ENCODE data around the gene TTLL7. TPM values are rescaled to one million over a fixed set of nuclear protein-coding genes. Genes with fewer than 3 reads are reported as not detected.

The TTLL7 gene
- total RNA-seq, 1 experiment from 2014 or later: 3.7 TPM

DNA sequence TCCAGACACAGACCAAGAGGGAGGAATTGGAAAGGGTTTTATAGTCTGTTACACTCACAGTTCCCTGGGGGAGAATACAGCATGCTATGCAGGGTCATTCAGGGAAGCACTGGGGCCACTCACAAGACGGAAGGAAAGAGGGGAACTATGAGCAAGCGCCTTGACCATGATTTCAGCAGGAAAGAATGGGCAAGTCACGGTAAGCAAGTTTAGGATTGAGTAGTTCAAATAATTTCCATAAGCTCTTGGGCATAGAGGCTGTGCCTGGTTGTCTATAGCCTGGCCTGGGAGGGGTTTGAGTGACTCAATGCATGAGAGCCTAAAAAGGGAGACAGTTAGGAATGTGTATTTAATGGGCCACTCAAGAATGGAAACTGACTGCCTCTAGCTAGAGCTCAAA lies 176.7 kb downstream of the TTLL7 start:
- no peaks in the 10 kb centered on the region for H3K27me3 ChIP-seq (ENCODE audit: control insufficient read depth, insufficient read depth, low read length)

DNA sequence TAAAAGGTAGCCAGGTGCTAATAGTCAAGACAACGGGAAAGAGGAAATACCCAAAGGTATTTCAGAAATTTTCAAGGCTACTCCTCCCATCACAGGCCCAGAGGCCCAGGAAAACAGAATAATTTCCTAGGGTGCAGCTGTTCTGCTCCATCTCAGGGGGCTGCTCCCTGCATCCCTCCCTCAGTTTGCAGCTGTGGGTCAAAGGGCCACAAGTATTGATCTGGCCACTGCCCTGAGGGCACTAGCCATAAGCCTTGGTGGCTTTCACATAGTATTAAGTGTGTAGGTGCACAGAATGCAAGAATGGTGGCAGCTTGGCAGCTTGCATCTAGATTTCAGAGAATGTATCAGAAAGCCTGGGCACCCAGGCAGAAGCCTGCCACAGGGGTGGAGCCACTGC lies 179.5 kb downstream of the TTLL7 start:
- Histone ChIP-seq H3K4me3 (ENCODE audit: insufficient read depth, low read depth, low read length) (no peak overlapping the region), H3K36me3 (replicated peaks; ENCODE audit: control insufficient read depth, insufficient read depth, low read length) (no peaks in the 10 kb centered on the region), H3K27me3 (ENCODE audit: control insufficient read depth, insufficient read depth, low read length) (no peaks in the 10 kb centered on the region)
- DNase-seq: no peak

More for the DNA sequence above, 176.7 kb downstream of the TTLL7 start:
- no peak for DNase-seq
- Histone ChIP-seq H3K4me3 (ENCODE audit: insufficient read depth, low read depth, low read length) (no peak overlapping the region), H3K36me3 (replicated peaks; ENCODE audit: control insufficient read depth, insufficient read depth, low read length) (no peaks in the 10 kb centered on the region)

DNA sequence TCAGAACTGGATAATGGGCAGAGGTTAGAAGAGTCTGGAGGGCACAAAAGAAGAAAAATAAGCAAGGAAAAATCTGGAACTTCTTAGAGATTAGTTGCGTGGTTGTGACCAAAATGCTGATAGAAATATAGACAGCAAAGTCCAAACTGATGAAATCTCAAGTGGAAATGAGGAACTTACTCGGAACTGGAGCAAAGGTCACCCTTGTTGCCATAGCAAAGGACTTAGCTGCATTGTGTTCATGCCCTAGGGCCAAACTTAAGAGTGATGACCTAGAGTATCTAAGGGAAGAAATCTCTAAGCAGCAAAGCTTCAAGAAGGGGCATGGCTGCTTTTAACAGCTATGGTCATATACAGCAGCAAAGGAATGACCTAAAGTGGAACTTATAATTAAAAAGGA lies 180.0 kb downstream of the TTLL7 start:
- DNase-seq: no peak
- no peaks in the 10 kb centered on the region for H3K36me3 ChIP-seq (replicated peaks; ENCODE audit: control insufficient read depth, insufficient read depth, low read length)
- no peak overlapping the region for H3K4me3 ChIP-seq (ENCODE audit: insufficient read depth, low read depth, low read length)
- H3K27me3 ChIP-seq (ENCODE audit: control insufficient read depth, insufficient read depth, low read length): no peaks in the 10 kb centered on the region

DNA sequence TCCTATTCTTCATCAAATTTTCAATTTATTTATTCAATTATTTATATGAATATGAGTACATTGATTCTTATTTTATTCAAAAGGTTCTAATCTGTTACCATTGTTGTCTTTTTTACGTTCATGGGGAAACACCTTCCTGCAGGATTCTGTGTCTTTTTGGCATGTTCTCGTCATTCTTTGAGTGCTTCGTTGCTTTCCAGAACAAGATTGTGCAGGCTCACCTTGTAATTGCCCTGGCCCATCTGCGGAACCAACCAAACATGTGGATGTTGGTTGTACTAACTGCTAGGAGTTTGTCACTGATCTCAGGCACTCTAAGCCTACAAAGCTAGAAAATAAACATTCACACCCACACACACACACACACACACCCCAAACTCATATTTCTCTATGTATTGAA lies 182.1 kb downstream of the TTLL7 start:
- H3K36me3 ChIP-seq (replicated peaks; ENCODE audit: control insufficient read depth, insufficient read depth, low read length): no peaks in the 10 kb centered on the region
- no peak for DNase-seq

DNA sequence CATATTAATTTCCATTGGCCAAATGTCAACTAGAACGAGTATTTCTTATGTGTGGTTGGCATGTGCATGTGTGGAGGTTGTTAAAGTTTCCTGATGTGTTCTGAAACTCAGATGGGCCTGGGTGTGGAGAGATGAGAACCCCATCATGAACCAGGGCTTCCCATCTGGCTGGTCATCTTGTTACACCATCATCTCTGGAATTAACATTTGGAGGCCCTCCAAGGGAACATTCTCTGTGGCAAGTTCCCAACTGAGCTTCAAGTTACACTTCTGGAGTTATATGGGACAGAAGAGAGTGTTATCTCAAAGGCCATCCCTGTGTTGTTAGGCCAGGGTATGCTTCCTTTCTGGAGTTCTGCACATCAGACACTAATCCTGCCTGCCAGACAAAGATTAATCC lies 183.6 kb downstream of the TTLL7 start:
- H3K27me3 ChIP-seq (ENCODE audit: control insufficient read depth, insufficient read depth, low read length): no peaks in the 10 kb centered on the region
- H3K36me3 ChIP-seq (replicated peaks; ENCODE audit: control insufficient read depth, insufficient read depth, low read length): no peaks in the 10 kb centered on the region
- H3K4me3 ChIP-seq (ENCODE audit: insufficient read depth, low read depth, low read length): no peak overlapping the region
- DNase-seq: no peak

More for the DNA sequence above, 182.1 kb downstream of the TTLL7 start:
- H3K27me3 ChIP-seq (ENCODE audit: control insufficient read depth, insufficient read depth, low read length): no peaks in the 10 kb centered on the region
- no peak overlapping the region for H3K4me3 ChIP-seq (ENCODE audit: insufficient read depth, low read depth, low read length)

Other genes starting within 250 kb of the TTLL7 start
- gene PRKACB, start 145.1 kb upstream of the TTLL7 start, total RNA-seq (2014; rRNA removed; shearing (Covaris generic)): 16.6 and 21.1 TPM in 2 replicates

Data from H7 (cell line).